GM23338 (cell line): ENCODE measurements around the gene PAPPA. TPM values are rescaled to one million over a fixed set of nuclear protein-coding genes. Genes with fewer than 3 reads are reported as not detected.

ENCODE experiments used
- ATAC-seq: fragments of 200-7000 bp; cut with Tn5 transposase; 3 replicates; pipeline ENCODE4 v1.9.1; 2020
- DNase-seq: peaks from one replicate; pipeline ENCODE4 v3.0.0-alpha.2; 2015; ENCODE audit warnings: low spot score
- H2AFZ ChIP-seq: fragments of 200-600 bp; sonication (generic); 2 replicates; pipeline ENCODE4 v1.8.0; 2016; ENCODE audit warnings: antibody characterized with exemption, mild to moderate bottlenecking, moderate library complexity
- H3F3A ChIP-seq: fragments of 200-600 bp; sonication (generic); replicated peaks from 2 replicates; pipeline ENCODE4 v1.8.0; 2017; ENCODE audit warnings: antibody characterized with exemption, mixed run types, low read depth
- H3K27ac ChIP-seq: fragments of 200-600 bp; sonication (generic); 2 replicates; pipeline ENCODE4 v1.6.1; 2016; ENCODE audit warnings: low read depth
- H3K27me3 ChIP-seq: fragments of 200-600 bp; sonication (generic); 2 replicates; pipeline ENCODE4 v1.8.0; 2016; ENCODE audit warnings: mild to moderate bottlenecking, mixed run types, moderate library complexity; ENCODE audit not compliant: insufficient read depth
- H3K36me3 ChIP-seq: fragments of 200-600 bp; sonication (generic); 2 replicates; pipeline ENCODE4 v1.8.0; 2016; ENCODE audit warnings: mild to moderate bottlenecking; ENCODE audit not compliant: insufficient read depth
- H3K4me1 ChIP-seq: fragments of 200-600 bp; sonication (generic); 2 replicates; pipeline ENCODE4 v1.8.0; 2016; ENCODE audit warnings: mild to moderate bottlenecking, moderate library complexity; ENCODE audit not compliant: insufficient read depth
- H3K4me2 ChIP-seq: fragments of 200-600 bp; sonication (generic); 2 replicates; pipeline ENCODE4 v1.7.1; 2017; ENCODE audit warnings: mixed run types
- H3K4me3 ChIP-seq: fragments of 200-600 bp; sonication (generic); 2 replicates; pipeline ENCODE4 v1.6.1; 2016; ENCODE audit warnings: mixed run types
- H3K79me2 ChIP-seq: fragments of 200-600 bp; sonication (generic); replicated peaks from 2 replicates; pipeline ENCODE4 v1.8.0; 2017; ENCODE audit warnings: mild to moderate bottlenecking; ENCODE audit not compliant: insufficient read depth
- H3K9me2 ChIP-seq: fragments of 200-600 bp; sonication (generic); 2 replicates; pipeline ENCODE4 v1.8.0; 2017; ENCODE audit not compliant: insufficient read depth
- H4K20me1 ChIP-seq: fragments of 200-600 bp; sonication (generic); replicated peaks from 2 replicates; pipeline ENCODE4 v1.8.0; 2017; ENCODE audit warnings: mild to moderate bottlenecking; ENCODE audit not compliant: insufficient read depth
- H3K27ac Mint-ChIP-seq: 2 replicates; pipeline ENCODE4 v1.8.0; 2020; ENCODE audit warnings: inconsistent platforms, mild to moderate bottlenecking, moderate library complexity, mixed read lengths
- H3K27me3 Mint-ChIP-seq: 3 replicates; pipeline ENCODE4 v1.8.0; 2022; ENCODE audit warnings: low read depth, mild to moderate bottlenecking, moderate library complexity, mixed read lengths, inconsistent platforms; ENCODE audit not compliant: insufficient read depth, poor library complexity
- H3K36me3 Mint-ChIP-seq: 3 replicates; pipeline ENCODE4 v1.8.0; 2021; ENCODE audit warnings: low read depth, mild to moderate bottlenecking, inconsistent platforms, moderate library complexity, mixed read lengths
- H3K4me1 Mint-ChIP-seq: 3 replicates; pipeline ENCODE4 v1.8.0; 2020; ENCODE audit warnings: mild to moderate bottlenecking, inconsistent platforms, mixed read lengths
- H3K4me3 Mint-ChIP-seq: 3 replicates; pipeline ENCODE4 v1.8.0; 2021; ENCODE audit warnings: moderate library complexity, mild to moderate bottlenecking, inconsistent platforms, mixed read lengths
- H3K9me3 Mint-ChIP-seq: 3 replicates; pipeline ENCODE4 v1.8.0; 2020; ENCODE audit warnings: moderate library complexity, mild to moderate bottlenecking, inconsistent platforms, mixed read lengths
- CREB1 ChIP-seq: fragments of 250-450 bp; sonication (Bioruptor Pico); IDR thresholded peaks from 2 replicates; pipeline ENCODE4 v1.5.0; 2020; ENCODE audit warnings: low read depth, mild to moderate bottlenecking, moderate library complexity
- EZH2phosphoT487 ChIP-seq: fragments of 200-600 bp; sonication (generic); IDR thresholded peaks from one replicate; pipeline ENCODE4 v1.8.1; 2018; ENCODE audit warnings: antibody characterized with exemption; ENCODE audit not compliant: unreplicated experiment
- JUNB ChIP-seq: IDR thresholded peaks from one replicate; pipeline ENCODE4 v1.6.1; 2016; ENCODE audit warnings: antibody characterized with exemption; ENCODE audit not compliant: unreplicated experiment
- NANOG ChIP-seq: IDR thresholded peaks from 2 replicates; pipeline ENCODE4 v1.6.1; 2016; ENCODE audit warnings: antibody characterized with exemption, borderline replicate concordance
- POLR2AphosphoS5 ChIP-seq: IDR thresholded peaks from 2 replicates; pipeline ENCODE4 v1.6.1; 2016; ENCODE audit warnings: antibody characterized with exemption, low read depth
- STAT1 ChIP-seq: IDR thresholded peaks from one replicate; pipeline ENCODE4 v1.6.1; 2016; ENCODE audit warnings: antibody characterized with exemption; ENCODE audit not compliant: unreplicated experiment
- ZNF114 ChIP-seq: fragments of 250-450 bp; sonication (Bioruptor Pico); IDR thresholded peaks from 2 replicates; pipeline ENCODE4 v1.5.0; 2020; ENCODE audit warnings: mild to moderate bottlenecking, moderate library complexity
- ZNF331 ChIP-seq: fragments of 250-450 bp; sonication (Bioruptor Pico); IDR thresholded peaks from 2 replicates; pipeline ENCODE4 v1.5.0; 2020; ENCODE audit warnings: low read depth, mild to moderate bottlenecking, moderate library complexity
- polyA plus RNA-seq: library from polyadenylated mRNA; unstranded; fragments of >200 nt; fragmentation: Nextera tagmentation; extraction: Ambion mirVana; gene quantifications from 2 replicates; pipeline ENCODE4 v1.2.1, GENCODE V29; 2016
- total RNA-seq: library from RNA; depleted of rRNA; stranded (reverse); fragments of >200 nt; shearing (Covaris generic); gene quantifications from 2 replicates; pipeline ENCODE4 v1.2.3, GENCODE V29; 2014
- TF ChIP-seq, protein P1 (sequence below), 2 experiments: fragments of 200-600 bp in 1 of 2; sonication (generic) in 1 of 2; conservative IDR thresholded peaks; 2 replicates each; pipeline versions ENCODE4 v1.5.1 to v1.6.1; 2016 to 2017; ENCODE audit warnings: antibody characterized with exemption in 2 of 2, low read depth in 2 of 2, mild to moderate bottlenecking in 2 of 2, moderate library complexity in 1 of 2
- TF ChIP-seq, protein P2 (sequence below): fragments of 250-450 bp; sonication (Bioruptor Pico); IDR thresholded peaks from 2 replicates; pipeline ENCODE4 v1.5.0; 2020; ENCODE audit warnings: mild to moderate bottlenecking, moderate library complexity
- TF ChIP-seq, protein P3 (sequence below): IDR thresholded peaks from 2 replicates; pipeline ENCODE4 v1.6.1; 2016; ENCODE audit warnings: antibody characterized with exemption

Gene PAPPA
- total and polyA plus RNA-seq, 2 experiments from 2014 or later: 0.38 to 0.66 TPM

GRCh38 chr9:116420993-116421538 lies 267.5 kb downstream of the PAPPA start (continued):
- TF ChIP-seq, protein P1, sequence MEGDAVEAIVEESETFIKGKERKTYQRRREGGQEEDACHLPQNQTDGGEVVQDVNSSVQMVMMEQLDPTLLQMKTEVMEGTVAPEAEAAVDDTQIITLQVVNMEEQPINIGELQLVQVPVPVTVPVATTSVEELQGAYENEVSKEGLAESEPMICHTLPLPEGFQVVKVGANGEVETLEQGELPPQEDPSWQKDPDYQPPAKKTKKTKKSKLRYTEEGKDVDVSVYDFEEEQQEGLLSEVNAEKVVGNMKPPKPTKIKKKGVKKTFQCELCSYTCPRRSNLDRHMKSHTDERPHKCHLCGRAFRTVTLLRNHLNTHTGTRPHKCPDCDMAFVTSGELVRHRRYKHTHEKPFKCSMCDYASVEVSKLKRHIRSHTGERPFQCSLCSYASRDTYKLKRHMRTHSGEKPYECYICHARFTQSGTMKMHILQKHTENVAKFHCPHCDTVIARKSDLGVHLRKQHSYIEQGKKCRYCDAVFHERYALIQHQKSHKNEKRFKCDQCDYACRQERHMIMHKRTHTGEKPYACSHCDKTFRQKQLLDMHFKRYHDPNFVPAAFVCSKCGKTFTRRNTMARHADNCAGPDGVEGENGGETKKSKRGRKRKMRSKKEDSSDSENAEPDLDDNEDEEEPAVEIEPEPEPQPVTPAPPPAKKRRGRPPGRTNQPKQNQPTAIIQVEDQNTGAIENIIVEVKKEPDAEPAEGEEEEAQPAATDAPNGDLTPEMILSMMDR (conservative IDR thresholded peaks at IDR 0.05; ENCODE audit: low read depth in 2 of 2): no peak

DNA sequence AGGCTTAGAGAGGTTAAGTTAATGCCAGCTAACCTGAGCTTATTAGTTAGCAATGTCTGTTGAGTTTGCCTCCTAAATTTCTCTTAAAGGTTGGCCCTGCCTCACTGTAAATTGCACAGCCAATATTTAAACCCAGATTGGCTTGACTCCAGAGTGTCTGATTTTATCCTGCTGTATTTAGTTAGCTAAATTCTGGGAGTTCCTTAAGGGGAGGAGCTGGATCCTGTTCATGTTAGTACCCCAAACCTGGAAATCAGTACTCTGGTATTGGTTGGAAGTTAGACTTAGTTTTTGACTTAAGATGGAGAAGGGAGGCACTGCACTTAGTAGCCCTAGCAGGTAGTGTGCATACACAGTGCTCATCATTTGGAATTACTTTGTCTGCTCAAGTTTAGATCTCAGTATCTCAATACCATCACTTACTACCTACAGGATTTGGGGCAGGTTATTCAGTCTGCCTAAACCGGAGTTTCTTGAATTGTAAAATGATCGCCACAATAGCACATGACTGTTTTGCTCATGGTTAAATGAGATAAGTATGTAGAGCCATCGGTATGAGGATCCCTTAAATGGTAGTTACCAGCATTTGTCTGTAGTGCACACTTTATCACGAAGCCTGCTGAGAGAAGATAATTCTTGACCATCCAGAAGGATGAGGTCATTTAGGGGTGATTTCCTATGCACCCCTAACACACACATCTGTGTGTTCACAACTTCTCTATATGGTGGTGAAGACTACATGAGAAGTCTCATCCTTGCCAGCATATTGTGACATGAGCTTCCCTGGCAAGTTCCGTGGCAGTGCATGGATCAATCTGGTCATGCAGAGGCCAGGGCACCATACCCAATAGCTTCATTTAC lies 268.8 kb downstream of the PAPPA start:
- DNase-seq: no peak
- no peaks in the 10 kb centered on the region for H3K4me1 ChIP-seq
- no peaks in the 10 kb centered on the region for H3K4me1 Mint-ChIP-seq
- no peak overlapping the region for H3K4me3 Mint-ChIP-seq
- ATAC-seq: no peak
- H3K27me3 ChIP-seq: no peaks in the 10 kb centered on the region
- no peaks in the 10 kb centered on the region; the same call in 1 of the 2 replicates for H3K9me2 ChIP-seq
- H4K20me1 ChIP-seq: no peaks in the 10 kb centered on the region
- H3K4me3 ChIP-seq: no peak overlapping the region
- TF ChIP-seq ZNF331 (CRISPR knock-in tag) (no peak), CREB1 (CRISPR knock-in tag) (no peak), STAT1 (no peak), NANOG (no peak), JUNB (no peak), EZH2phosphoT487 (no peak), POLR2AphosphoS5 (no peak), ZNF114 (no peak)
- TF ChIP-seq, protein P2, sequence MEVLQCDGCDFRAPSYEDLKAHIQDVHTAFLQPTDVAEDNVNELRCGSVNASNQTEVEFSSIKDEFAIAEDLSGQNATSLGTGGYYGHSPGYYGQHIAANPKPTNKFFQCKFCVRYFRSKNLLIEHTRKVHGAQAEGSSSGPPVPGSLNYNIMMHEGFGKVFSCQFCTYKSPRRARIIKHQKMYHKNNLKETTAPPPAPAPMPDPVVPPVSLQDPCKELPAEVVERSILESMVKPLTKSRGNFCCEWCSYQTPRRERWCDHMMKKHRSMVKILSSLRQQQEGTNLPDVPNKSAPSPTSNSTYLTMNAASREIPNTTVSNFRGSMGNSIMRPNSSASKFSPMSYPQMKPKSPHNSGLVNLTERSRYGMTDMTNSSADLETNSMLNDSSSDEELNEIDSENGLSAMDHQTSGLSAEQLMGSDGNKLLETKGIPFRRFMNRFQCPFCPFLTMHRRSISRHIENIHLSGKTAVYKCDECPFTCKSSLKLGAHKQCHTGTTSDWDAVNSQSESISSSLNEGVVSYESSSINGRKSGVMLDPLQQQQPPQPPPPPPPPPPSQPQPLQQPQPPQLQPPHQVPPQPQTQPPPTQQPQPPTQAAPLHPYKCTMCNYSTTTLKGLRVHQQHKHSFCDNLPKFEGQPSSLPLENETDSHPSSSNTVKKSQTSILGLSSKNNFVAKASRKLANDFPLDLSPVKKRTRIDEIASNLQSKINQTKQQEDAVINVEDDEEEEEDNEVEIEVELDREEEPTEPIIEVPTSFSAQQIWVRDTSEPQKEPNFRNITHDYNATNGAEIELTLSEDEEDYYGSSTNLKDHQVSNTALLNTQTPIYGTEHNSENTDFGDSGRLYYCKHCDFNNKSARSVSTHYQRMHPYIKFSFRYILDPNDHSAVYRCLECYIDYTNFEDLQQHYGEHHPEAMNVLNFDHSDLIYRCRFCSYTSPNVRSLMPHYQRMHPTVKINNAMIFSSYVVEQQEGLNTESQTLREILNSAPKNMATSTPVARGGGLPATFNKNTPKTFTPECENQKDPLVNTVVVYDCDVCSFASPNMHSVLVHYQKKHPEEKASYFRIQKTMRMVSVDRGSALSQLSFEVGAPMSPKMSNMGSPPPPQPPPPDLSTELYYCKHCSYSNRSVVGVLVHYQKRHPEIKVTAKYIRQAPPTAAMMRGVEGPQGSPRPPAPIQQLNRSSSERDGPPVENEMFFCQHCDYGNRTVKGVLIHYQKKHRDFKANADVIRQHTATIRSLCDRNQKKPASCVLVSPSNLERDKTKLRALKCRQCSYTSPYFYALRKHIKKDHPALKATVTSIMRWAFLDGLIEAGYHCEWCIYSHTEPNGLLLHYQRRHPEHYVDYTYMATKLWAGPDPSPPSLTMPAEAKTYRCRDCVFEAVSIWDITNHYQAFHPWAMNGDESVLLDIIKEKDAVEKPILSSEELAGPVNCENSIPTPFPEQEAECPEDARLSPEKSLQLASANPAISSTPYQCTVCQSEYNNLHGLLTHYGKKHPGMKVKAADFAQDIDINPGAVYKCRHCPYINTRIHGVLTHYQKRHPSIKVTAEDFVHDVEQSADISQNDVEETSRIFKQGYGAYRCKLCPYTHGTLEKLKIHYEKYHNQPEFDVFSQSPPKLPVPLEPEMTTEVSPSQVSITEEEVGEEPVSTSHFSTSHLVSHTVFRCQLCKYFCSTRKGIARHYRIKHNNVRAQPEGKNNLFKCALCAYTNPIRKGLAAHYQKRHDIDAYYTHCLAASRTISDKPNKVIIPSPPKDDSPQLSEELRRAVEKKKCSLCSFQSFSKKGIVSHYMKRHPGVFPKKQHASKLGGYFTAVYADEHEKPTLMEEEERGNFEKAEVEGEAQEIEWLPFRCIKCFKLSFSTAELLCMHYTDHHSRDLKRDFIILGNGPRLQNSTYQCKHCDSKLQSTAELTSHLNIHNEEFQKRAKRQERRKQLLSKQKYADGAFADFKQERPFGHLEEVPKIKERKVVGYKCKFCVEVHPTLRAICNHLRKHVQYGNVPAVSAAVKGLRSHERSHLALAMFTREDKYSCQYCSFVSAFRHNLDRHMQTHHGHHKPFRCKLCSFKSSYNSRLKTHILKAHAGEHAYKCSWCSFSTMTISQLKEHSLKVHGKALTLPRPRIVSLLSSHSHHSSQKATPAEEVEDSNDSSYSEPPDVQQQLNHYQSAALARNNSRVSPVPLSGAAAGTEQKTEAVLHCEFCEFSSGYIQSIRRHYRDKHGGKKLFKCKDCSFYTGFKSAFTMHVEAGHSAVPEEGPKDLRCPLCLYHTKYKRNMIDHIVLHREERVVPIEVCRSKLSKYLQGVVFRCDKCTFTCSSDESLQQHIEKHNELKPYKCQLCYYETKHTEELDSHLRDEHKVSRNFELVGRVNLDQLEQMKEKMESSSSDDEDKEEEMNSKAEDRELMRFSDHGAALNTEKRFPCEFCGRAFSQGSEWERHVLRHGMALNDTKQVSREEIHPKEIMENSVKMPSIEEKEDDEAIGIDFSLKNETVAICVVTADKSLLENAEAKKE (CRISPR knock-in tag): no peak
- TF ChIP-seq, protein P3, sequence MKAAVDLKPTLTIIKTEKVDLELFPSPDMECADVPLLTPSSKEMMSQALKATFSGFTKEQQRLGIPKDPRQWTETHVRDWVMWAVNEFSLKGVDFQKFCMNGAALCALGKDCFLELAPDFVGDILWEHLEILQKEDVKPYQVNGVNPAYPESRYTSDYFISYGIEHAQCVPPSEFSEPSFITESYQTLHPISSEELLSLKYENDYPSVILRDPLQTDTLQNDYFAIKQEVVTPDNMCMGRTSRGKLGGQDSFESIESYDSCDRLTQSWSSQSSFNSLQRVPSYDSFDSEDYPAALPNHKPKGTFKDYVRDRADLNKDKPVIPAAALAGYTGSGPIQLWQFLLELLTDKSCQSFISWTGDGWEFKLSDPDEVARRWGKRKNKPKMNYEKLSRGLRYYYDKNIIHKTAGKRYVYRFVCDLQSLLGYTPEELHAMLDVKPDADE: no peak
- no peaks in the 10 kb centered on the region for H3K79me2 ChIP-seq
- H3F3A ChIP-seq: no peaks in the 10 kb centered on the region
- no peaks in the 10 kb centered on the region for H3K27me3 Mint-ChIP-seq
- no peak overlapping the region for H3K4me2 ChIP-seq
- peaks cover 6% of the 10 kb centered on the region; the same call in 1 of the 3 replicates for H3K36me3 Mint-ChIP-seq
- no peak overlapping the region for H3K27ac Mint-ChIP-seq
- H2AFZ ChIP-seq: no peak overlapping the region
- no peaks in the 10 kb centered on the region for H3K36me3 ChIP-seq
- no peak overlapping the region for H3K27ac ChIP-seq
- H3K9me3 Mint-ChIP-seq: peaks cover 3% of the 10 kb centered on the region; the same call in 1 of the 3 replicates
